GM19239 (cell line): Measurements from ENCODE around the gene ADARB2.

Experiments
- DNase-seq: peaks from one replicate; pipeline ENCODE4 v3.0.0; 2011; ENCODE audit warnings: low spot score; ENCODE audit not compliant: insufficient read length
- FAIRE-seq: peaks from 2 replicates; lab custom pipeline; 2011; peaks lifted over from hg19 to GRCh38; lab: Jason Lieb, UNC

Gene ADARB2

DNA sequence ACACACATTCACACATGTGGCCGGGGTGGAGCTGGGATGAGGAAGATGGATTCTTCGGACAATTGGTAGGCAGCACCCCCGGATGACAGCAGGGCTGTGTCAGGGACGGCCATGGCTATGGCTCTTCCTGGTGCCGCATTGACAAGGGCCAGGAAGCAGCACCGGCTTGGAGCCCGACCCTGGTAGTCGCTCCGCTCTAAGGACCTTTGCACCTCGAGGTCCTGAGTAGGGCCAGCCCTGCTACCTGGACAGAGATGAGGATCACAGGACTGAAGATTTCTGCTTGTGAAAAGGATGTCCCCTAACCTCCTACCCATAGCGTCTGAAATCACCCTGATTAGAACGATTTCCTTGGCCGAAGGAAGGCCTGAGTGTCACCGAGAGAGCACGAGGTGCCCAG lies 134.1 kb downstream of the ADARB2 start:
- FAIRE-seq (no peak), DNase-seq (no peak)

DNA sequence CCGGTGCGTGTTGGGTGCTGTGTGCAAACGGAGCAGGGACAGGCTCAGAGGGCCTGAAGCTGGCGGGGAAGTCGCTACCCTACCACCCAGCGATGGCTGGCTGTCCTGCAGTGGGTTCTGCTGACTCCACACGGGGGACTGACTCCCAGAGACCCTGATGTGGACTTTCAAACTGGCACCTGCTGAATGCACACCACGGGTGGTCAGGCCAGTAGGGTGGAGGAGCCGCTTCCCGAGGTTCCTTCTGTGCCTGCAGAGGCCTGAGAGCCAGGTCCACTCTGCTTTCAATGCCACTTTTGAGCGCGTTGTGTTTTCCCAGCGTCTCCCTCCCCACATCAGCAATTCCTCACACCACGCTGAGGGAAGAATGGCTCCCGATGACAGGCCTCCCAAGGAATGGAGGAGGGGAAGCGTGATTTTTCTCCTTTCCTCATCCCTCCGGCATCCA lies 135.3 kb downstream of the ADARB2 start:
- DNase-seq: no peak
- no peak for FAIRE-seq

DNA sequence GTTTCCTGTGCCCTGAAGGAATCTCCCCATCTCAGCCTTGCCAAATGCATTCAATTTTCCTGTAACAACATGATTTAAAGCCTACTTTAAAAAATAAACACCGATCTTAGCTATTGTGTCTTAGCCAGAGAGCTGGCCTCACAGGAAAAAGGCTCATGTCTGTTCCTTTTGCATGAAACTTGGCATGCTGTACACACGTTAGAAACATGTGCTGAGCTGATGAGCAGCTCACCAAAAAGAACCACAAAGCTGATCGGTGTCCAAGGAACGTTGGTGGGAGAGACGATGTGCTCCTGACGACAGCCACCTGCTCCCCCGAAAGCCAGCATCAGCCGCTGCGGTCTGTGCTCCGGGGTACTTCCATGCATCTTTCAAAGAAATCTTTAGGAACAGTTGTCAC lies 135.9 kb downstream of the ADARB2 start:
- FAIRE-seq: no peak
- no peak for DNase-seq

DNA sequence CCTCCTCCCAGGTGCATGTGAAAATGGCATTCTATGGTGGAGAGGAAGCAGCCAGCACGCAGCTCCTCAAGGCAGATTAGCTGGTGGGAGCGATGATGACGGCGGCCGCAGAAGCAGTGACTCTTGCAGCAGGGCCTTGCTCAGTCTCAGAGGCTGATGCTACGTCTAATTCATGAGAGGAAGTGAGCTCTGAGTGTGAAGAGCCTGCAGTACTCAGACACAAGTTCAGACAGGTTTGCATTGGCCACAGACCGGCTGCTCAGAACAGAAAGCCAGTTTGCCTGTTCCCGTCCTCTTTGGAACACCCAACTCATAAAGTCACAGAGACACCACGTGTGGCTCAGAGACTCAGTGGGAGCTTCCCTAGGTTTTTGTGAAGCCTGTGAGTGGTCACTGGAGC lies 136.5 kb downstream of the ADARB2 start:
- FAIRE-seq (no peak), DNase-seq (no peak)

DNA sequence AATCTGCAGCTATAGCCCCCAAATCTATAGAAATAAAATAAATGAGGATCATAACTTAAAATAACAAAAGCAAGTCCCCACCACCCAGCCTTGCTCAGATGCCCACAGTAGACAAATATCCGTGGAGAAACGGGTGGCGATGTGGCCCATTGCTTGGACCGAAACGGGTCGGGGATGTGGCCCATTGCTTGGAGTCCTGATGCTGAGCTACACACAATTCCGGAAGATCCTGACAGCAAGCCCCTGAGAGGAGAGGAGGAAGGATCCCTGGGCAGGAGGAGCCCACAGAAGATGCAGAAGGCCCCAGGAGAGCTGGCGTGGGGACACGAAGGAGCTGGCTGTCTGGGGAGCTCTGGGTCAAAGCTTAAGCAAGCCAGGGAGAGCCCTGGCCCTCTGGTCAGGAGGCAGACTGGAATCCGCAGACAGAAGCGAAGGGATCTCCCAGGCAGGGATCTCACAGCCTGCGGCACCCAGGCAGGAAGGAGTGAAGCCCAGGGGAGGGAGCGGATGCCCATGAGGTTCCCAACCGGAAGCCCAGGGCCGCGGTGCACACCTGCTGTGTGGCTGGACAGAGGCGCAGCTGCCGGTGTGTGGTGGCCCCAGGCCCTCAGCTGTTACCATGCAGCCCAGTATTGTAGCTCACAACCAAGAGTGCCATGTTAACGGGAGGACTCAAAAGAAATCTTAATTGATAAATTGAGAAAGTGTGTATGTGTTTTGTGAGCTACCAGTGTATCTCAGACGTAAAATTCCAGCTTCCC lies 138.8 kb downstream of the ADARB2 start:
- FAIRE-seq (no peak), DNase-seq (no peak)

DNA sequence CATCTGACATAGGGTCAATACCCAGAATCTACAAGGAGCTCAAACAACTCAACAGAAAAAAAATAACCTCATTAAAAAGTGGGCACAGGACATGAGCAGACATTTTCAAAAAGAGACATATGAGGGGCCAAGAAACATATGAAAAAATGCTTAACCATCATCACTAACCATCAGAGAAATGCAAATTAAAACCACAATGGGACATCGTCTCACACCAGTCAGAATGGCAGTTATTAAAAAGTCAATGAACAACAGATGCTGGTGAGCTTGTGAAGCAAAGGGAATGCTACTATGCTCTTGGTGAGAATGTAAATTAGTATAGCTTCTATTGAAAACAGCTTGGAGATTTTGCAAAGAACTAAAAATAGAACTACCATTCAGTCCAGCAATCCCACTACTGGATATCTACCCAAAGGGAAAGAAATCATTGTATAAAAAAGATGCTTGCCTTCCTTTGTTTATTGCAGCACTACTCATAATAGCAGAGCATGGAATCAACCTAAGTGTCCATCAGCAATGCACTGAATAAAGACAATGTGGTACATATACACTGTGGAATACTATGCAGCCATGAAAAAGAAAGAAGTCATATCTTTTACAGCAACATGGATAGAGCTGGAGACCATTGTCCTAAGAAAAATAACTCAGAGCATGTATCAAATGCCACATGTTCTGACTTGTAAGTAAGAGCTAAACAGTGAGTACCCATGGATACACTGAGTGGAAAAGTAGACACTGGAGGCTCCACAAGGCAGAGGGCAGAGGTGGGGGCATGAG lies 139.8 kb downstream of the ADARB2 start:
- FAIRE-seq (peak; percentile 86), DNase-seq (no peak)

DNA sequence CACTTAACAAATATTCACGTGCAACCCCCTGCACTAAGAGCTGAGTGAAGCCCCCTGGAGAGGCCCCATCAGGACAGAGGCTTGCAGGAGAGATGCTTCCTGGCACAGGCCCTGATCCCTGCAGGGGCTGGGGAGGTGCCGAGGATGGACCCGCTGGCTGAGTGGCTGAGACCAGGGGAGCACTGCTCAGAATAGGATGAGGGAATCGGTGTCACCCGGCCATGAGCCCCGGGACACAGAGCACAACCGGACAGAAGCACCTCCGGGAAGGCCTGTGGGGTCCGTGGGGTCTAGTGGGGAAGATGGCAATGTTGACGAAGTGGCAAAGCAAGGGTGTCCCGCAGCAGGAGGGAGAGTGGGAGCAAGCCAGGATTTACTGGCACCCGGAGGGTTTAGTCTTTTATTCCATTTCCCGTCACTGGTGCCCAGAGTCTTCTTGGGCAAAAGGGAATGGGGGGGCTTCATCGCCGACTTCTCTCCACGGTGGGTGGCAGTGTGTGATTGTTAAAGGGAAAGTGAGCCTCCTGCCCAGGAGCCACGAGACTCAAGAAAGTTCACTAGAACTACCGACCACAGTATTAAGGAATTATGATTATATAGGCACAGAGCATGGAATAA lies 140.7 kb downstream of the ADARB2 start:
- no peak for FAIRE-seq
- no peak for DNase-seq

DNA sequence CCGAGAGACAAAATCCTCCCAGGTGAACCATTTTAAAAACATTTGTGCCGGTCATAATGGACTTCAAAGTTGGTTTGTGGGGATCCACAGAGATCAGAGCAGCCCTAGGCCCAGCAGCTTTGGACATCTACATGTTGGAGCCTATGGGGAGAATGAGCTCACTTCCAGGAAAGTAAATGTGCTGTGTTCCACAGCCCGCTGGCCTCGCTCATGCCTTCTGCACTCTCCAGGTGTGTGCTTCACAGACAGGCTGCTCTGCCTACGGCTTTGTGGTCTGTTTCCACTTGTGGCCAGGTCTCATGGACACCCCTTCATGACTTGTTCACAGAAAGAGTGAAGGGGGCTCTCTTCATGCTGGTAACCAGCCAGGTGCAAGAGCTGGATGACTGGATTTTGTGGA lies 141.6 kb downstream of the ADARB2 start:
- DNase-seq (no peak), FAIRE-seq (no peak)

DNA sequence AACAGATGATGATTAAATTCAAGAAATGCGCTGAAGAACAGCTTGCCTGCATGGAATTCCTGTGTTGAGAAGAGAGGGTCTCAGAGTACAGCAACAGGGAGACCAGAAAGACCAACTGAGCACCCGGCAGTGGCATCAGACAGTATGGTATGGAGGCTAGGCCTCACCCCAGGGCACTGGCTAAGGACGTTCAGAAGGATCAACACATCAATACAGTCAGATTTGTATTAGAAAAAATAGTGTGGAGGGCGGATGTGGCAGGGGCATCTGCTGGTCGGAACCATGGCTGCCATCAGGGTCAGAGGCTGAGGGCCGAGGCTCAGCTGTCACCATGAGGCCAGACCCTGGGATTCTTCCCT lies 142.1 kb downstream of the ADARB2 start:
- no peak for FAIRE-seq

DNA sequence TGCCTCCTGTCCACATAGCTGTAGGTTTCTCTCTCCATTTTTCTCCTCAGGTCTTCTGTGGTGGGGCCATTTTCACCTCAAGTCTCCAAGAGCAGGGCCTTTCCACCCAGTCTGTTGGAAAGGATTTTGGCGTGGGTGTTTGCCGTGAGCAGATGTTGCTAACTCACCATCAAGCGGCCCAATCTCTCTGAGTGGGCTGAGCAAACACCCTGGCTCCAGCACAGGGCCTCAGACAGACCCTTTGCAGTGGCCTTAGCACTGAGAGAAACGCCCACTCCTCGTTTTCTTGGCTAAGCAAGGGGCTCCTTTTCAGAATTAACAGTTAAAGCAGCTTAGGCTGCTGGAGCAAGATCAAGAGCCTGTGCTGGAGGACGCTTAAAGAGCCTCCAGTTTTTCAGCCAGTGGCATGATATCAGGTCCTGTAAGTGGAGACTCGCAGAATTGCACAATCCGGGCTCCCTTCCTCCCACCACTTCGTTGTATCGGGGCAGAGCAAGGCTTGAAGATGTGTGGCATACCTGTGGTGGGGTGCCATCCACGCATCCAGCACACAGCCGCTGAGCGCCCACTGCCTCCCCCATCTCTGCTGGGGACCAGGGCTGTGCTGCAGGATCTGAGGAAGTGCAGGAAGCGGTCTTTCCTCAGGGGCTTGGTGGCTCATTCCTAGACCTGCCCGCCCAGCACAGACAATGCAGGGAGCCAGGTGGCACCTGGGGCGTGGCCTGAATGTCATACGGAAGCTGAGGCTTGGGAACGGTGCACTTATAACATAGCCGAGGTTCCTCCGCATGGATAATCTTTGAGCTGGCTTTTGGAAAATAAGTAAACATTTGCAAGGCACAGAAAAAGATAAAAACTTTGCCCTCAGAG lies 142.7 kb downstream of the ADARB2 start:
- FAIRE-seq (no peak), DNase-seq (no peak)

More for the DNA sequence above, 142.1 kb downstream of the ADARB2 start:
- DNase-seq: no peak

DNA sequence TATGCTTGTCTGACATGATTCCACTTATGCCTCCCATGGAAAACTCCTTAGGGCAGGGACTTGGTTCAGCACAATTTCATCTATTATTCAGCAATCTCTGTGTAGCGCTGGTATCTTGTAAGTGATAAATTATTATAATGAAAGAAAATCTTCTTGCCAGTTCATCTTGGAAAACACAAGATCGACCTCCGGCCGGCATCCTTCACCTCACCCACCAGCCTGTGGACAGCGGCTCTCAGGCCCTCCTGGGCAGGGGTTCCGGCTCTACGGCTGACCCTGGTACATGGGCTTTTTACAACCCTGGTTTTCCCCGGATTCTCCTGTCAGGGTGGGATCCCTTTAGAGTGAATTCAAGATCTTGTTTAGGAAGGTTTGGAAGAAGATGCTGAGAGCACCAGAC lies 145.6 kb downstream of the ADARB2 start:
- FAIRE-seq (no peak), DNase-seq (no peak)

DNA sequence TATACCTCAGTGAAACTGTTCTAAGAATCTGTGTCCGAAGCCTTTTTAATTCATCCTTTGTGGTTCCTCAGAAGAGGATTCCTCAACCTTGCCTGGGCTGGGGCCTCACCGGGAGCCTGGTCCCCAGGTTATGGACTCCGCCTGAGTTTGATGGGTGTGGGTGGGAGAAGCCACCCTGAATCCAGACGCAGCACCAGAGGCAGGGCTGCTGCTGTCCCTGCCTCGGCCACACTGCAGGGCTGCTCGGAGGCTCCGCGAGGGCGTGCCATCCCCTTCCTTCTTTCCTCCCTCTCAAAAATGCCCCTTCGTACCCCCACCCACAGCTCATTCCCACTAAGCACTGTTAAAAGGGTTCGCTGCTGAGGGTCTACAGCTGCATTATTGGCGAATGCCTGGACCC lies 146.3 kb downstream of the ADARB2 start:
- no peak for FAIRE-seq
- DNase-seq: no peak

DNA sequence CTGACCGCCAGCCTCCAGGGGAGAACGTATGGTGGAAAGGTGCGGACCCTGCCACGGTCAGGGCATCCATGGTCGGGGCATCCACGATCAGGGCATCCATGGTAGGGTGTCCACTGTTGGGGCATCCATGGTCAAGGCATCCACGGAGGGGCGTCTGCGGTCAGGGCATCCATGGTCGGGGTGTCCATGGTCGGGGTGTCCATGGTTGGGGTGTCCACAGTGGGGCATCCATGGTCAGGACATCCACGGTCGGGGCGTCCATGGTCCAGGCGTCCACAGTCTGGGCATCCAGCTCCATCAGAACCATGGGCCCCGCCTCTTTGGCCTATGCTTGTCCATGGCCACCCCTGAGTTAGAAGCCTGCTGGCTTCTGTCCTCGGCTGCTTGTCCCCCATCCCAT lies 148.1 kb downstream of the ADARB2 start:
- DNase-seq (no peak), FAIRE-seq (no peak)

DNA sequence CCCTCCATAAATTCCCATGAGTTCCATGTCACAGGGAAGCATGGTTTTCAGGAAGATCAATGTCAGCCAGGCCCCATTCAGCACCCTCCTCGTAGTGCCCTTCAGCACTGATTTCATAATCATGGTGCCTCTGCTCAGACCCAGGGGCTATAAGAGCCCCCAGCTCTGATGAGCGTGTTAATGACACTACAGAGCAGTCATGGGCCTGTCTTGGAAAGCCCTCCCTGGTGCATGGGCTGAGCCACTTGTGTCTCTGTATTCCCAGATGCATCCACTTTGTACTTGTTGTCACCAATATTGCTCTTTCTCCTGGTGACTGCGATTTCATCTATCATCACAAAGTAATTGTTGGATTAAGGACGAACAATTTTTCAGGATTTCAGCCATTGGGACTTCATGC lies 154.6 kb downstream of the ADARB2 start:
- DNase-seq (no peak), FAIRE-seq (no peak)

DNA sequence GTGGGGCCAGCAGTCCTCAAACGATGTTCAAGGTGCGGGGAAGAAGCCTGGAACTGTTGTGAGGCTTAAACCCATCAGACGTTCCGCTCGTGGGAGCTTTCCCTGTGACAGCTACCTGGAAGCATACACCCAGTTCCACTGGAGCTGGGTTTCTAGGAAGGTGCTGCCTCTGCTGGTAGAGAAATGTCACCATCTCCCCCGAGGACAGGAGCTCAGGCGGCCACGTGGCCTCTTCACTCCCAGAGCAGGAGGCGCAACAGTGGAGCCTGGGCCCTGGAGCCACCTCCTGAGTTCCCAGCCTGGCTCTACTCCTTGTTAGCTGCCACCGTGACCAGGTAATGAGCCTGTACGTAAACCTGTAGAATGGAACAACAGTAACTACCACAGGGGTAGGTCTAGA lies 156.1 kb downstream of the ADARB2 start:
- FAIRE-seq (no peak), DNase-seq (no peak)

DNA sequence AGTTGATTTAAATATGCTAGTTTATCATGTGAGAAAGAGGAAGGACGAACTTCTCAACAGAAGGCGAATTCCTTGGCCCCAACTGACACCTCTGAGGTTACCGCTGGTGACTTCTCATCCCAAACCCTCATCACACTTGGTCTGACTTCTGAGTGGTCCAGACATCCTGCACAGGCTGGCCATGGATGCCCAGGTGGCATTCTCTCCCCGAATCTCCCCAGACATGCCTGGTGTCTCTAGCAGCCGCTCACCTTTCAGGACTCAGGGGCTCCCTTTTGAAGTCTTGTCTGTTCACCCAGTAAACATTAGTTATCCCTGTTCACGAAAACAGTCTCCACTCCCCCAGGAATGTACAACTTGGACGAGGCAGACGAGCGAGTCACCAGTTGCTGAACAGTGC lies 157.7 kb downstream of the ADARB2 start:
- no peak for DNase-seq
- no peak for FAIRE-seq

DNA sequence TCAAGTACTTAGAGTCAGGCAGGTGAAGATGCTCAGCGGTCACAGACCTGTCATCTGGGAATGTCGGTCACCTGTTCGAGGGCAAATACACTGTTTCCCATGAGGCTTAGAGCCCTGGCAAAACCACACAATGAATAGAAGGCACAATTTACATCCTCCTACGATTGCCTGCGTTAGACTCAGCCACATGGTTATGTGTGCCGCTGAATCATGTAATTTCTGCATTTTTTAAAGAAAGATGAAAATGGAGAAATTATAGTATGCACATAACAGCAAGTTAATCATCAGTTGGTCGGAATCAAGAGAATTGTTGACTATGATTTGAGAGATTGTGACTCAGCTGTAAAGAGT lies 158.2 kb downstream of the ADARB2 start:
- FAIRE-seq (no peak), DNase-seq (no peak)

DNA sequence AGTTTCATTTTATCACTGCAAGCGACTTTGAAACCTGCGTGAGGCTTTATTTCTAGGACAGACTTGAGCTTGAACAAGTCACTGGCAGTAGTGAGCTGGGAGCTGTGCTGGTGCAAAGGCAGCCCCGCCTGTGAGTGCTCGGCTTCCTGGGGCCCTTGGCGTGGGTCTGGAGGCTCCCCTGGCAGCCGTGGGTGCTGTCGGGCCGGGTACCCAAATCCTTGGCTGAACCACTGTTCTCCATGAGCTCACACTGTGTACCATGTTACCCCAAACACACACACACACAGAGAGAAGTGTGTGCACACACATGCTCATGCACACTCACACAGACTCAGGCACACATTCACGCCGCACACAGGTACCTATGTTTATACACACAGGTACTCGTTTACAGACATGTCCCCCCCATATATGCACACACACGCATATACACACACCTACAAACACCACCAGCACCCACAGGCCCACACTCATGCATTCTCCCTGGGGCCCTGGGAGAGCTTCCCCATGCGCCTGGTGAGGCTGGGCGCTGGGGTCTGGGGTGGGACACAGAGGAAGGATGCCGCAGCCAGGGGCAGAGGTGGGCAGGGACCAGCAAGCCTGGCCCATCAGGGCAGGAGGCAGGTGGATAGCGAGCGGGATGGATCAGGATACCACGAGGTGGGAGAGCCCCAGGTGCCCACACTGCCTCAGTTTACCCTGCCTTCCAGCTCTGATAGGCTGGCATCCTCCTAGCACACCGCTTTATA lies 158.8 kb downstream of the ADARB2 start:
- FAIRE-seq (no peak), DNase-seq (no peak)

DNA sequence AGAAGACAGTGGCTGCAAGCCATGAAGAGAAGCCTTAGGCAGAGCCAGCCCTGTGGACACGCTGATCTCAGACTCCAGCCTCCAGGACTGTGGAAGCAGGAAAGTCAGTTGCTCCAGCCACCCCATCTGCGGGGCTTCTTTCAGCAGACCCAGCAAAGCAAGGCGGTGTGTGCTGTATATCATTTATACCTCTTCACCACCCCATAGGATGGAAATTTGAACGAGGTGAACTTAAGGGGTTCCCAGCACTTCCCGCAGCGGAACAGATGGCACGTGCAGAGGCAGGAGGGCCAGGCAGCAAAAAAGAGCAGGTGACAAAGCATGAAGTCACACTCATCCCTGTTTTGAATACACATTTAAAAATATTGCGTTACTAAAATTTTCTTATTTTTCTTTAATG lies 159.4 kb downstream of the ADARB2 start:
- FAIRE-seq (no peak), DNase-seq (no peak)

DNA sequence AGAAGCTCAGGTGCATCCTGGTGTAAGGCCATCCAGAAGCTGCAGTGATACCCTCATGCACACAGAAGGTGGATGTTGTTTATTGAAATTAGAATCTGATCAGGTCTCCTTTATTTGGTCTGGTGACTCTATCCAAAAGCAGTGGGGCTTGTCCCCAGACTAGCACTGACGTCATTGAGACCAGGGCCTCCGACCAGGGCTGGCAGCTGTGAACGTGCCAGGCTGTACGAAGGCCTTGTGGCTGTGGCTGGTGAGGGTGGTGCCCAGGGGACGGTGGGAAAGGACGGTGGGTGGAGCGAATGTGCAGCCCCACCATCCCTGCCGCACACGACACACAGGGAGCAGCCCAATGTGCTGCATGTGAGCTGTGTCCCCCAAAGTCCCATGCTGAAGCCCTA lies 160.0 kb downstream of the ADARB2 start:
- no peak for FAIRE-seq
- DNase-seq: no peak
